HG02981 (cell line): Measurements from ENCODE around the gene DGKG.

Experiments
- ATAC-seq: cut with Tn5 transposase; IDR thresholded peaks from one replicate; pipeline ENCODE4 v1.9.1; 2021; ENCODE audit warnings: mild to moderate bottlenecking, moderate library complexity; ENCODE audit not compliant: unreplicated experiment

Gene DGKG

GRCh38 chr3:186151077-186151971, 210.7 kb downstream of the DGKG start:
- peak; percentile 33 for ATAC-seq

- ATAC-seq, result no peak
Measured at GRCh38 chr3:186150041-186150830, 211.8 kb downstream of the DGKG start.

GRCh38 chr3:186149319-186149960, 212.6 kb downstream of the DGKG start:
- ATAC-seq, result no peak

- no peak for ATAC-seq
Measured at GRCh38 chr3:186144257-186144656, 217.8 kb downstream of the DGKG start.

GRCh38 chr3:186143250-186143649, 218.8 kb downstream of the DGKG start:
- no peak for ATAC-seq

GRCh38 chr3:186142393-186142932, 219.6 kb downstream of the DGKG start:
- ATAC-seq, result no peak

GRCh38 chr3:186141790-186142189, 220.2 kb downstream of the DGKG start:
- ATAC-seq, result no peak

- ATAC-seq, result no peak
Measured at GRCh38 chr3:186138272-186138981, 223.6 kb downstream of the DGKG start.

- no peak for ATAC-seq
Measured at GRCh38 chr3:186137051-186137685, 224.9 kb downstream of the DGKG start.

- no peak for ATAC-seq
Measured at GRCh38 chr3:186133980-186134379, 228.1 kb downstream of the DGKG start.

- ATAC-seq, result no peak
Measured at GRCh38 chr3:186132487-186132886, 229.5 kb downstream of the DGKG start.

GRCh38 chr3:186129206-186129605, 232.8 kb downstream of the DGKG start:
- no peak for ATAC-seq

- no peak for ATAC-seq
Measured at GRCh38 chr3:186128158-186128557, 233.9 kb downstream of the DGKG start.

- ATAC-seq, result no peak
Measured at GRCh38 chr3:186127463-186127862, 234.6 kb downstream of the DGKG start.

- ATAC-seq, result no peak
Measured at GRCh38 chr3:186125118-186125517, 236.9 kb downstream of the DGKG start.

GRCh38 chr3:186124592-186124991, 237.4 kb downstream of the DGKG start:
- no peak for ATAC-seq

GRCh38 chr3:186123012-186123411, 239.0 kb downstream of the DGKG start:
- no peak for ATAC-seq

- no peak for ATAC-seq
Measured at GRCh38 chr3:186121968-186122367, 240.1 kb downstream of the DGKG start.

GRCh38 chr3:186121278-186121677, 240.8 kb downstream of the DGKG start:
- ATAC-seq, result no peak

GRCh38 chr3:186119499-186119898, 242.5 kb downstream of the DGKG start:
- ATAC-seq, result no peak
